Prostate gland (tissue), 2 donors: ENCODE data around the gene CEP295NL.

ENCODE experiments used
- POLR2A ChIP-seq: fragments of 450-650 bp; IDR thresholded peaks from one replicate; pipeline ENCODE4 v1.6.1; 2016; ENCODE audit warnings: antibody characterized with exemption, mild to moderate bottlenecking
- POLR2AphosphoS5 ChIP-seq: sonication (generic); formaldehyde crosslinking; IDR thresholded peaks from one replicate; pipeline ENCODE4 v1.6.1; 2017; ENCODE audit warnings: antibody characterized with exemption
- TF ChIP-seq, protein P1 (sequence below), 4 experiments: fragments of 200-600 bp in 2 of 4; fragments of 450-650 bp in 2 of 4; sonication (generic) in 2 of 4; IDR thresholded peaks; 1 replicate in 3 of 4; 2 replicates in 1 of 4; pipeline ENCODE4 v1.5.1; 2016 to 2019; ENCODE audit warnings: antibody characterized with exemption in 4 of 4, mild to moderate bottlenecking in 2 of 4, moderate library complexity in 2 of 4

DNA sequence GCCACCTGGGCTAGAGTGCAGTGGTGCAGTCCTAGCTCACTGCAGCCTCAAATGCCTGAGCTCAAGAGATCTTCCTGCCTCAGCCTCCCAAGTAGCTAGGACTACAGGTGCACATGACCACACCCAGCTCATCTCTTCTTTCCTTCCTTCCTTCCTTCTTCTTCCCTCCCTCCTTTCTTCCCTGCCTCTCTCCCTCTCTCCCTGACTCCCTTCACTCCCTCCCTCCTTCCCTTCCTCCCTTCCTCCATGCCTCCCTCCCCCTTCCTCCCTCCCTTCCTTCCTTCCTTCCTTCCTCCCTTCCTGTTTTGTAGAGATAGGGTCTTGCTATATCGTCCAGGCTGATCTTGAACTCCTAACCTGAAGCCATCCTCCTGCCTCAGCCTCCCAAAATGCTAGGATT is 38.9 kb downstream of the CEP295NL start:
- no peak for TF ChIP-seq POLR2A
- TF ChIP-seq, protein P1, sequence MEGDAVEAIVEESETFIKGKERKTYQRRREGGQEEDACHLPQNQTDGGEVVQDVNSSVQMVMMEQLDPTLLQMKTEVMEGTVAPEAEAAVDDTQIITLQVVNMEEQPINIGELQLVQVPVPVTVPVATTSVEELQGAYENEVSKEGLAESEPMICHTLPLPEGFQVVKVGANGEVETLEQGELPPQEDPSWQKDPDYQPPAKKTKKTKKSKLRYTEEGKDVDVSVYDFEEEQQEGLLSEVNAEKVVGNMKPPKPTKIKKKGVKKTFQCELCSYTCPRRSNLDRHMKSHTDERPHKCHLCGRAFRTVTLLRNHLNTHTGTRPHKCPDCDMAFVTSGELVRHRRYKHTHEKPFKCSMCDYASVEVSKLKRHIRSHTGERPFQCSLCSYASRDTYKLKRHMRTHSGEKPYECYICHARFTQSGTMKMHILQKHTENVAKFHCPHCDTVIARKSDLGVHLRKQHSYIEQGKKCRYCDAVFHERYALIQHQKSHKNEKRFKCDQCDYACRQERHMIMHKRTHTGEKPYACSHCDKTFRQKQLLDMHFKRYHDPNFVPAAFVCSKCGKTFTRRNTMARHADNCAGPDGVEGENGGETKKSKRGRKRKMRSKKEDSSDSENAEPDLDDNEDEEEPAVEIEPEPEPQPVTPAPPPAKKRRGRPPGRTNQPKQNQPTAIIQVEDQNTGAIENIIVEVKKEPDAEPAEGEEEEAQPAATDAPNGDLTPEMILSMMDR (IDR thresholded peaks at IDR 0.05) = no peak
- TF ChIP-seq POLR2AphosphoS5 = no peak
